Liver (tissue), 9 donors: ENCODE data around the gene WDR82. TPM values are rescaled to one million over a fixed set of nuclear protein-coding genes. Genes with fewer than 3 reads are reported as not detected.
"Not testable (repeated sequence)": the region's sequence is repeated elsewhere in the genome, so short reads cannot be mapped to it uniquely, and the experiment has no call there.

Experiments used
- DNase-seq: peaks from one replicate; pipeline ENCODE4 v3.0.0-alpha.2; 2017; ENCODE audit warnings: low spot score
- H3K27ac ChIP-seq, 2 donors: one replicate each; pipeline ENCODE4 v1.7.0; 2013; ENCODE audit warnings: inconsistent platforms in 2 of 2, low read length in 2 of 2, control low read depth in 1 of 2, low read depth in 1 of 2, mild to moderate bottlenecking in 1 of 2
- H3K27me3 ChIP-seq, 4 donors: one replicate each; pipeline versions ENCODE4 v1.6.1 to v1.7.0; 2013; ENCODE audit warnings: low read length in 3 of 4, inconsistent platforms in 1 of 4, mild to moderate bottlenecking in 1 of 4, moderate library complexity in 1 of 4; ENCODE audit not compliant: control insufficient read depth in 4 of 4, insufficient read depth in 4 of 4
- H3K36me3 ChIP-seq, 4 donors: one replicate each; pipeline versions ENCODE4 v1.6.1 to v1.7.0; 2013; ENCODE audit warnings: low read length in 3 of 4, mild to moderate bottlenecking in 3 of 4, low read depth in 1 of 4, moderate library complexity in 1 of 4; ENCODE audit not compliant: control insufficient read depth in 4 of 4, insufficient read depth in 3 of 4
- H3K4me1 ChIP-seq, 4 donors: one replicate each; pipeline versions ENCODE4 v1.6.1 to v1.7.0; 2013; ENCODE audit warnings: low read length in 3 of 4, mild to moderate bottlenecking in 3 of 4, moderate library complexity in 1 of 4; ENCODE audit not compliant: control insufficient read depth in 4 of 4, insufficient read depth in 4 of 4
- H3K4me3 ChIP-seq, 3 donors: one replicate each; pipeline versions ENCODE4 v1.6.1 to v1.7.0; 2013; ENCODE audit warnings: low read length in 3 of 3, control low read depth in 1 of 3, low read depth in 1 of 3, mild to moderate bottlenecking in 1 of 3
- H3K9ac ChIP-seq, 2 donors: one replicate each; pipeline ENCODE4 v1.7.0; 2013; ENCODE audit warnings: low read length in 2 of 2, mild to moderate bottlenecking in 2 of 2, moderate library complexity in 2 of 2, control low read depth in 1 of 2, low read depth in 1 of 2
- H3K9me3 ChIP-seq, 4 donors: one replicate each; pipeline versions ENCODE4 v1.6.1 to v1.7.0; 2013; ENCODE audit warnings: low read length in 3 of 4; ENCODE audit not compliant: control insufficient read depth in 4 of 4
- ATF3 ChIP-seq: IDR thresholded peaks from 2 replicates; pipeline ENCODE4 v1.6.1; 2016; ENCODE audit warnings: antibody characterized with exemption
- EGR1 ChIP-seq, 2 donors: IDR thresholded peaks; 2 replicates each; pipeline ENCODE4 v1.6.1; 2016 to 2018; ENCODE audit warnings: antibody characterized with exemption in 2 of 2, low read depth in 2 of 2
- FOXA1 ChIP-seq: IDR thresholded peaks from 2 replicates; pipeline ENCODE4 v1.6.1; 2016; ENCODE audit warnings: antibody characterized with exemption
- FOXA2 ChIP-seq: IDR thresholded peaks from 2 replicates; pipeline ENCODE4 v1.6.1; 2016; ENCODE audit warnings: antibody characterized with exemption
- GABPA ChIP-seq, 2 donors: IDR thresholded peaks in 1 of 2; conservative IDR thresholded peaks in 1 of 2; 2 replicates each; pipeline ENCODE4 v1.6.1; 2016; ENCODE audit warnings: antibody characterized with exemption in 2 of 2, mild to moderate bottlenecking in 1 of 2, moderate library complexity in 1 of 2
- HNF4A ChIP-seq, 2 donors: conservative IDR thresholded peaks; 2 replicates each; pipeline ENCODE4 v1.6.1; 2016; ENCODE audit warnings: antibody characterized with exemption in 2 of 2, mild to moderate bottlenecking in 2 of 2
- HNF4G ChIP-seq: IDR thresholded peaks from 2 replicates; pipeline ENCODE4 v1.6.1; 2016; ENCODE audit warnings: antibody characterized with exemption
- JUND ChIP-seq, 2 donors: IDR thresholded peaks; 2 replicates each; pipeline ENCODE4 v1.6.1; 2016; ENCODE audit warnings: antibody characterized with exemption in 2 of 2
- NR2F2 ChIP-seq: IDR thresholded peaks from 2 replicates; pipeline ENCODE4 v1.6.1; 2016; ENCODE audit warnings: antibody characterized with exemption
- RAD21 ChIP-seq, 2 donors: IDR thresholded peaks; 2 replicates each; pipeline ENCODE4 v1.6.1; 2016; ENCODE audit warnings: antibody characterized with exemption in 2 of 2, mild to moderate bottlenecking in 2 of 2
- RXRA ChIP-seq, 2 donors: IDR thresholded peaks; 2 replicates each; pipeline ENCODE4 v1.6.1; 2017 to 2018; ENCODE audit warnings: antibody characterized with exemption in 2 of 2, mild to moderate bottlenecking in 1 of 2
- SP1 ChIP-seq: IDR thresholded peaks from 2 replicates; pipeline ENCODE4 v1.6.1; 2018; ENCODE audit warnings: antibody characterized with exemption, mild to moderate bottlenecking
- TAF1 ChIP-seq: conservative IDR thresholded peaks from 2 replicates; pipeline ENCODE4 v1.6.1; 2016; ENCODE audit warnings: antibody characterized with exemption, mild to moderate bottlenecking
- YY1 ChIP-seq: IDR thresholded peaks from 2 replicates; pipeline ENCODE4 v1.6.1; 2016; ENCODE audit warnings: antibody characterized with exemption, mild to moderate bottlenecking
- ZBTB33 ChIP-seq: IDR thresholded peaks from 2 replicates; pipeline ENCODE4 v1.6.1; 2016; ENCODE audit warnings: antibody characterized with exemption
- WGBS: extraction: QIAGEN DNeasy Blood & Tissue Kit; methylation state at CpG from one replicate; pipeline ENCODE4 v1.1.7; 2013; 5-methylcytosine and 5-hydroxymethylcytosine counted together
- polyA plus RNA-seq, 2 donors: library from polyadenylated mRNA; stranded (reverse) in 1 of 2; unstranded in 1 of 2; fragments of 200-250 nt in 1 of 2; fragments of >200 nt in 1 of 2; fragmentation: Nextera tagmentation in 1 of 2; extraction: Ambion mirVana in 1 of 2; gene quantifications; one replicate each; pipeline versions ENCODE4 v1.2.1 to v1.2.3, GENCODE V29; 2013 to 2015
- total RNA-seq, 2 donors: library from RNA; depleted of rRNA; stranded (reverse); fragments of >200 nt; gene quantifications; one replicate each; pipeline ENCODE4 v1.2.3, GENCODE V29; 2014
- TF ChIP-seq, protein P1 (sequence below): IDR thresholded peaks from 2 replicates; pipeline ENCODE4 v1.6.1; 2016; ENCODE audit warnings: antibody characterized with exemption, mild to moderate bottlenecking
- TF ChIP-seq, protein P2 (sequence below): fragments of 150-350 bp; IDR thresholded peaks from 2 replicates; pipeline ENCODE4 v1.5.1; 2017; ENCODE audit warnings: improper control_type of control experiment, low read depth, low read length; ENCODE audit not compliant: missing input control
- TF ChIP-seq, protein P3 (sequence below): IDR thresholded peaks from 2 replicates; pipeline ENCODE4 v1.6.1; 2016; ENCODE audit warnings: antibody characterized with exemption
- donor health status: healthy.
- donor health status: healthy.
- donor health status: healthy.
- donor health status: healthy.
- donor health status: healthy.

Gene WDR82
- total and polyA plus RNA-seq, 4 donors, result 4.3 to 44.3 (median 25.5) TPM

GRCh38 chr3:52277071-52277964, 1.1 kb downstream of the WDR82 start:
- no peaks in the 10 kb centered on the region for H3K27me3 ChIP-seq
- peaks cover 0 to 4% (median 2%) of the 10 kb centered on the region in 4 donors for H3K36me3 ChIP-seq
- H3K4me3 ChIP-seq, result peak overlapping the region; percentile 81 to 99 (median 82)
- no peaks in the 10 kb centered on the region for H3K9me3 ChIP-seq
- peak; percentile 85 for DNase-seq
- H3K27ac ChIP-seq, result peak overlapping the region; percentile 93 to 99
- WGBS, result 2% methylated on average over 28 of the region's 28 CpGs
- H3K4me1 ChIP-seq, result peaks cover 4 to 43% (median 33%) of the 10 kb centered on the region in 4 donors
- H3K9ac ChIP-seq, result peak overlapping the region; percentile 92 to 99
- TF ChIP-seq FOXA1, result no peak
- TF ChIP-seq RXRA (IDR thresholded peaks at IDR 0.05), result peak in 1 of 2 donors; percentile 23
- no peak for TF ChIP-seq HNF4G
- TF ChIP-seq, protein P1, sequence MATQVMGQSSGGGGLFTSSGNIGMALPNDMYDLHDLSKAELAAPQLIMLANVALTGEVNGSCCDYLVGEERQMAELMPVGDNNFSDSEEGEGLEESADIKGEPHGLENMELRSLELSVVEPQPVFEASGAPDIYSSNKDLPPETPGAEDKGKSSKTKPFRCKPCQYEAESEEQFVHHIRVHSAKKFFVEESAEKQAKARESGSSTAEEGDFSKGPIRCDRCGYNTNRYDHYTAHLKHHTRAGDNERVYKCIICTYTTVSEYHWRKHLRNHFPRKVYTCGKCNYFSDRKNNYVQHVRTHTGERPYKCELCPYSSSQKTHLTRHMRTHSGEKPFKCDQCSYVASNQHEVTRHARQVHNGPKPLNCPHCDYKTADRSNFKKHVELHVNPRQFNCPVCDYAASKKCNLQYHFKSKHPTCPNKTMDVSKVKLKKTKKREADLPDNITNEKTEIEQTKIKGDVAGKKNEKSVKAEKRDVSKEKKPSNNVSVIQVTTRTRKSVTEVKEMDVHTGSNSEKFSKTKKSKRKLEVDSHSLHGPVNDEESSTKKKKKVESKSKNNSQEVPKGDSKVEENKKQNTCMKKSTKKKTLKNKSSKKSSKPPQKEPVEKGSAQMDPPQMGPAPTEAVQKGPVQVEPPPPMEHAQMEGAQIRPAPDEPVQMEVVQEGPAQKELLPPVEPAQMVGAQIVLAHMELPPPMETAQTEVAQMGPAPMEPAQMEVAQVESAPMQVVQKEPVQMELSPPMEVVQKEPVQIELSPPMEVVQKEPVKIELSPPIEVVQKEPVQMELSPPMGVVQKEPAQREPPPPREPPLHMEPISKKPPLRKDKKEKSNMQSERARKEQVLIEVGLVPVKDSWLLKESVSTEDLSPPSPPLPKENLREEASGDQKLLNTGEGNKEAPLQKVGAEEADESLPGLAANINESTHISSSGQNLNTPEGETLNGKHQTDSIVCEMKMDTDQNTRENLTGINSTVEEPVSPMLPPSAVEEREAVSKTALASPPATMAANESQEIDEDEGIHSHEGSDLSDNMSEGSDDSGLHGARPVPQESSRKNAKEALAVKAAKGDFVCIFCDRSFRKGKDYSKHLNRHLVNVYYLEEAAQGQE, result no peak
- peak; percentile 14 for TF ChIP-seq SP1
- no peak for TF ChIP-seq JUND (IDR thresholded peaks at IDR 0.05)
- no peak for TF ChIP-seq TAF1
- TF ChIP-seq HNF4A (conservative IDR thresholded peaks at IDR 0.05), result peak; percentile 18 to 19
- TF ChIP-seq RAD21 (IDR thresholded peaks at IDR 0.05), result peak; percentile 26 to 31
- TF ChIP-seq, protein P2, sequence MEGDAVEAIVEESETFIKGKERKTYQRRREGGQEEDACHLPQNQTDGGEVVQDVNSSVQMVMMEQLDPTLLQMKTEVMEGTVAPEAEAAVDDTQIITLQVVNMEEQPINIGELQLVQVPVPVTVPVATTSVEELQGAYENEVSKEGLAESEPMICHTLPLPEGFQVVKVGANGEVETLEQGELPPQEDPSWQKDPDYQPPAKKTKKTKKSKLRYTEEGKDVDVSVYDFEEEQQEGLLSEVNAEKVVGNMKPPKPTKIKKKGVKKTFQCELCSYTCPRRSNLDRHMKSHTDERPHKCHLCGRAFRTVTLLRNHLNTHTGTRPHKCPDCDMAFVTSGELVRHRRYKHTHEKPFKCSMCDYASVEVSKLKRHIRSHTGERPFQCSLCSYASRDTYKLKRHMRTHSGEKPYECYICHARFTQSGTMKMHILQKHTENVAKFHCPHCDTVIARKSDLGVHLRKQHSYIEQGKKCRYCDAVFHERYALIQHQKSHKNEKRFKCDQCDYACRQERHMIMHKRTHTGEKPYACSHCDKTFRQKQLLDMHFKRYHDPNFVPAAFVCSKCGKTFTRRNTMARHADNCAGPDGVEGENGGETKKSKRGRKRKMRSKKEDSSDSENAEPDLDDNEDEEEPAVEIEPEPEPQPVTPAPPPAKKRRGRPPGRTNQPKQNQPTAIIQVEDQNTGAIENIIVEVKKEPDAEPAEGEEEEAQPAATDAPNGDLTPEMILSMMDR, result no peak
- TF ChIP-seq FOXA2, result no peak
- TF ChIP-seq ATF3, result no peak
- peak; percentile 75 for TF ChIP-seq NR2F2
- no peak for TF ChIP-seq ZBTB33
- TF ChIP-seq, protein P3, sequence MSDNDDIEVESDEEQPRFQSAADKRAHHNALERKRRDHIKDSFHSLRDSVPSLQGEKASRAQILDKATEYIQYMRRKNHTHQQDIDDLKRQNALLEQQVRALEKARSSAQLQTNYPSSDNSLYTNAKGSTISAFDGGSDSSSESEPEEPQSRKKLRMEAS, result peak; percentile 48
- TF ChIP-seq EGR1 (IDR thresholded peaks at IDR 0.05; ENCODE audit: low read depth in 2 of 2), result no peak
- TF ChIP-seq GABPA (IDR thresholded peaks at IDR 0.05 in 1 of 2, conservative IDR thresholded peaks at IDR 0.05 in 1 of 2), result peak in 1 of 2 donors; percentile 10
- no peak for TF ChIP-seq YY1

DNA sequence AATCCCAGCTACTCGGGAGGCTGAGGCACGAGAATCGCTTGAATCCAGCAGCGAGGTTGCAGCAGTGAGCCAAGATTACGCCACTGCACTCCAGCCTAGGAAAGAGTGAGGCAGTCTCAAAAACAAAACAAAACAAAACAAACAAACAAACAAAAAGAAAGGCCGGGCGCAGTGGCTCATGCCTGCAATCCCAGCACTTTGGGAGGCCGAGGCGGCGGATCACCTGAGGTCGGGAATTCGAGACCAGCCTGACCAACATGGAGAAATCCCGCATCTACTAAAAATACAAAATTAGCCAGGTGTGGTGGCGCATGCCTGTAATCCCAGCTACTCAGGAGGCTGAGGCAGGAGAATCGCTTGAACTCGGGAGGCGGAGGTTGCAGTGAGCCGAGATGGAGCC, 3.7 kb downstream of the WDR82 start:
- not testable (repeated sequence) for H3K27ac ChIP-seq, H3K27me3 ChIP-seq, DNase-seq, H3K9ac ChIP-seq, H3K9me3 ChIP-seq, H3K36me3 ChIP-seq, H3K4me3 ChIP-seq
- 78% methylated on average over 18 of the region's 18 CpGs for WGBS
- peaks cover 4 to 56% (median 39%) of the 10 kb centered on the region in 4 donors for H3K4me1 ChIP-seq
